Right hindlimb (tissue), 1 donor: ENCODE results near the gene SYNDIG1.

ENCODE experiments used
- DNase-seq: peaks from one replicate; pipeline ENCODE4 v3.0.0-alpha.2; 2018

Gene SYNDIG1

DNA sequence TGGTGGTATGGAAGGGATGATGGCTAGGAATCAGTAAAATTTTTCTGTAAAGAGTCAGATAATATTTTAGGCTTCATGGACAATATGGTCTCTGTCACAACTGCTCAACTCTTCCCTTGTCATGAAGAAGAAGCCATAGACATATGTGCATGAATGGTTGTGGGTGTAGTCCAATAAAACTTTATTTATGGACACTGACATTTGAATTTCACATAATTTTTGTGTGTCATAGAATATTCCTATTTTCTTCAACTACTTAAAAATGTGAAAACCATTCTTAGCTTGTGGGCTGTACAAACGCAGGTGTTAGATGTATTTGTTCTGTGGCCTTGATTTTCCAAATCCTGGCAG lies 59.9 kb downstream of the SYNDIG1 start:
- no peak for DNase-seq

- no peak for DNase-seq
Measured at GRCh38 chr20:24530131-24530680, 60.8 kb downstream of the SYNDIG1 start.

DNA sequence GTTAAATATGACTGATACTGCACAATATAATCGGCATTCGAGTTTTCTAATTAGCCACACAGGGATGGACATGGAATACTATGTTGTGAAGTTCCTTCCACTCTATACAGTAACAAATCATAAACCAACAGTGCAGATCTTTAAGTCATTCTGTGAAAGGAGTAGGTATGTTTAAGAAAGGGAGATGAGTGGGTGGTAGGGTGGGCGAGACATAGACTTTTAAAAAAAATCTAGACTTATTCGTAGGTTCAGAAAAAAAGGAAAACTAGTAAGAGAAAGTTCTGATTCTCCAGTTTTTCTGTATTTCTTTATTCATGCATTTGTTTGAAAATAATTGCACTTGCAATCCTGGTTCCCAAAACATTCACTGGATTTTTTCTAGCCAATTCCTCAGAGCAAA lies 61.8 kb downstream of the SYNDIG1 start:
- DNase-seq, result no peak

GRCh38 chr20:24531631-24532419 lies 62.4 kb downstream of the SYNDIG1 start:
- no peak for DNase-seq

- DNase-seq, result no peak
Measured at GRCh38 chr20:24533449-24533848, 64.0 kb downstream of the SYNDIG1 start.

DNA sequence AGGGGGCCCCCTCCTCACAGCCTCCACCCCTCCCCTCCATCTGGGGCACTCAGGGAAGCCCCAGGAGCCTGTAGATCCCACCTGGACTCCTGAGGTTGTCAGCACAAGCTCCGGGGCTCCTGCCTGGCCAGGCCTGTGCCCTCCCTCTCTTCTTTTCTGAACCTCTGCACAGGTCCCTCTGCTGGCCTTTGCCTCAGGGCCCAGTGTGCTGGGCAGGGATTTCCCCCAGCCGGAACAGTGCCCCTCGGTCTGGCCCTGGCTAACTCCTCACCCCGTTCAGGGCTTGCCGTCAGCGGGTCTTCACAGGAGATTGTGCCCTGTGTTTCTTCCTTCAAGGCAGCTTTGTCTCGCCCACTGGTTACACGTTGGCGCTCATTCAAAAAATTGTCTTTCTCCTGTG lies 64.9 kb downstream of the SYNDIG1 start:
- no peak for DNase-seq

DNA sequence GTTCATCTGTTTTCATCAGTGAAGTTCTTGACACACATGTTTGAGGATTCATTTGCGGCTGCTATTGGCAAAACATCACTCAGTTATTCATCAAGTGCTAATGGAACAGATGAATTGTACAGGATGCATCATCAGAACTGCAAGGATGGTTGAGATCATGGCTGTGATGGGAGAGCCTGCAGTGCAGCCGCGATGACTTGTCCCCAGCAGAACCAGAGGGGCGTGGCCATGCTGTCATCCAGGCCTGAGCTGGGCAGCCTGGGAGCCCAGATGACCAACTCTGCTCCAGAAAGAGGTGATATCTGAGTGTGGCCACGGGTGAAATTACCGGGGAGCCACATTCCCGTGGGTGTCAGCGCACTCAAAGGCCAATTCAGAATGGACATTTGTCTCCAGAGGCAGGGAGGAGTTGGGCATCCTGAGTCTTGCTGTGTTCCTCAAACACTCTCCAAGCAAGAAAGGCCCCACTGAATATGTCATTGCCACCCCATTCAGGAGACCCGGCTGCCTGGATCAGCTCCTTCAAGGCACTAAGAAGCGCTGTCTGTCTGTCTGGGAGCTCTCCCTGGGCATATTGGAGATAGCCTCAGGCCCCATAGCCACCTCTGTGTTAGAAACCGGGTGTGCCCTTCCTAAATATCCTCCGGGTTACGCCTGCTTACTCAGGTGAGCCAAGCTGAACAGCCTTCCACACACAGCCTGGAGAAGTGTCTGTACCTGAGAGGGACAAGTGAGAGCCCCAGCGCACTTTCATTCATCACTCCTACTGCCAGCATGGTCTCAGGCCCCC lies 66.7 kb downstream of the SYNDIG1 start:
- no peak for DNase-seq

DNA sequence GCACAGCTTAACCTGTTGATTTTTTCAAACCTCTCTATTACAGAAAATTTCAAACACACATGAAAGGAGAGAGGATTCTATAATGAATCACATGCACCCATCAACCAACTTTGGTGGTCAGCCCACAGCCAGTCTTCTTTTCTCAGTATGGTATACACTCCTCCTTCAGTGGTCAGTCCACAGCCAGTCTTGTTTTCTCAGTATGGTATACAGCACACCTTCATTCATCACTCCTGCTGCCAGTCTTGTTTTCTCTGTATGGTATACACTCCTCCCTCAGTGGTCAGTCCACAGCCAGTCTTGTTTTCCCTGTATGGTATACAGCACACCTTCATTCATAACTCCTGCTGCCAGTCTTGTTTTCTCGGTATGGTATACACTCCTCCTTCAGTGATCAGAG lies 67.8 kb downstream of the SYNDIG1 start:
- DNase-seq, result no peak

- DNase-seq, result no peak
Measured at GRCh38 chr20:24542721-24543120, 73.3 kb downstream of the SYNDIG1 start.

GRCh38 chr20:24543168-24543567 lies 73.7 kb downstream of the SYNDIG1 start:
- no peak for DNase-seq

GRCh38 chr20:24543741-24544140 lies 74.3 kb downstream of the SYNDIG1 start:
- DNase-seq, result no peak

DNA sequence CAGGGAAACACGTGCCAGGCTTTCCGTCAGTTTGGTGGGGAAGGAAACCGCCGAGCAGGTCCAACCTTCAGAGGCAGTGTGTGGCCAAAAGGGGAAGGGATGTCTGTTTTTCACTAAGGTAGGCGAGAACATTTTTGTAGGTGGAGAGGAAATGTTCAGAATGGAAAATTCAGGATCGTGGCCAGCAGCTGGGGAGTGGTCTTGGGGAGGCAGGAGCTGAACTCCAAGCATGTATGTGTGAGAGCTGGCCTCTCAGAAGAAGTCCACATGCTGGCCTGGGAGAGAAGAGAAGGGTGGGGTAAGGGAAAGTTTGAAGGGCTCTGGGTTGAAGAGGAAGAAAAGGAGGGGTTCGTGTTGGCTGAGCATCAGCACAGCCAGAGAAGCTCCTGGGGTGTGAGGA lies 74.9 kb downstream of the SYNDIG1 start:
- no peak for DNase-seq

GRCh38 chr20:24545168-24545567 lies 75.7 kb downstream of the SYNDIG1 start:
- no peak for DNase-seq

DNA sequence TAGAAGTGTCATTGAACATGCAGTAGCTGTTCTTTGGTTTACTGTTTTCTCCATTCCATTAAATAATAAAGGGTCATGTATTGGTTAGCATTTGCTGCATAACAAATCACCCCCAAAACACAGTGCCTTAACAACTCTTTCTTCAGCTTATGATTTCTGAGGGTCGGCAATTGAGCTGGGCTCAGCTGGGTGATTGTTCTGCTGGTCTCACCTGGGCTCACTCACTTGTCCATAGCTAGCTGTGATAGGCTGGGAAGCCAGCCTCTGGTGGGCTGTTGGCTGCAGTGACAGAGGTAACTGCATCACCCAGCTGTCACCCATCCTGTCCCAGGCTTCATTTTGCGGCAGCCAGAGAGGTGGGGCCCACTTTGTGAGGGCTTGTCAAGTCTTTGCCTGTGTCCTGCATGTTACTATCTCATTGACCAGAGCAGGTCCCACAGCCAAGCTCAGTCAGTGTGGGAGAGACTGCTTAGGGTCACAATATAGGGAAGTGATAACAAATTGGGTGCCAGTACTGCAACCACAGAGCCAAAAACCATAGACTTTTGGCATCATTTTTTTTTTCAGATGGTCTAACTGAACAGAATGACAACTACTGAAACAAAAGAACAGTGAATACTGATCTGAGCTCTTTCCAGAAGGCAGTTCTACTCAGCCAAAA lies 76.9 kb downstream of the SYNDIG1 start:
- no peak for DNase-seq

DNA sequence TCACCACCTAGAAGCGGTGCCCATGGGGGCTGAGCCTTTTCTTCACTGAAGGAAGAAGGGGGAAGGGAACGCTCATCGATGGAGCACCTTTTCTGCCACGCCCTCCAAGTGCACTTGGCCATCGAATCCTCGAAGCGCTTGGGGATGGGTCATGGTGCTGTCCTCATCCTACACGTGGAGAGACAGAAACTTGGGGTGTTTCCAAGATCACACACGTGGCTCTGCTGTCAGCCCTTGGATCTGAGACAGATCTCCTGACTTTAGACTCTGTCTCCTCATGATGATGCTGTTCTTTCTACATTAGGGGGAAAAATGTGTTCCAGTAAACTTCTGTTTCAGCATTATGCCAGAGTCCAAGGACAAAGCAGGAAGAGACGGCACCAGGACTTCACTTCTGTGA lies 78.5 kb downstream of the SYNDIG1 start:
- DNase-seq, result no peak

DNA sequence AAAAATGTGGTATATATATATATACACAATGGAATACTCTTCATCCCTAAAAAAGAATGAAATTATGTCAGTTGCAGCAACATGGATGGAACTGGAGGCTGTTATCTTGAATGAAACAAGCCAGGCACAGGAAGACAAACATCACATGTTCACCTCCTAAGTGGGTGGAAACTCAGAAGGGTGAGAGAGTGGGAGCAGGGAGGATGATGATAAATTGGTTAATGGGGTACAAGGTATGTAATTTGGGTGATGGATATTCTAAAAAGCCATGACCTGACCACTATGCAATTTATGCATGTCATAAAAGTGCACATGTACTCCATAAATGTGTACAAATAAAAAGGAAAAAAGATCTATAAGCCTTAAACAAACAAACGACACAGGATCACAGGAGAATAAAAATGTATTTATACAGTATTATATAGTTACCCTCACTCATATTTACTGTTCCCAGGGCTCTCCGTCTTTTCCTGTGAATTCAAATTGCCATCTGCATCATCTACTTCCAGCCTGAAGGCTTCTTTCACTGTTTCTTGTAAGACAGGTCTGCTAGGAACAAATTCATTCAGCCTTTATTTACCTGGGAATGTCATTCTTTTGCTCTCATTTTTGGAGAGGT lies 89.8 kb downstream of the SYNDIG1 start:
- no peak for DNase-seq

DNA sequence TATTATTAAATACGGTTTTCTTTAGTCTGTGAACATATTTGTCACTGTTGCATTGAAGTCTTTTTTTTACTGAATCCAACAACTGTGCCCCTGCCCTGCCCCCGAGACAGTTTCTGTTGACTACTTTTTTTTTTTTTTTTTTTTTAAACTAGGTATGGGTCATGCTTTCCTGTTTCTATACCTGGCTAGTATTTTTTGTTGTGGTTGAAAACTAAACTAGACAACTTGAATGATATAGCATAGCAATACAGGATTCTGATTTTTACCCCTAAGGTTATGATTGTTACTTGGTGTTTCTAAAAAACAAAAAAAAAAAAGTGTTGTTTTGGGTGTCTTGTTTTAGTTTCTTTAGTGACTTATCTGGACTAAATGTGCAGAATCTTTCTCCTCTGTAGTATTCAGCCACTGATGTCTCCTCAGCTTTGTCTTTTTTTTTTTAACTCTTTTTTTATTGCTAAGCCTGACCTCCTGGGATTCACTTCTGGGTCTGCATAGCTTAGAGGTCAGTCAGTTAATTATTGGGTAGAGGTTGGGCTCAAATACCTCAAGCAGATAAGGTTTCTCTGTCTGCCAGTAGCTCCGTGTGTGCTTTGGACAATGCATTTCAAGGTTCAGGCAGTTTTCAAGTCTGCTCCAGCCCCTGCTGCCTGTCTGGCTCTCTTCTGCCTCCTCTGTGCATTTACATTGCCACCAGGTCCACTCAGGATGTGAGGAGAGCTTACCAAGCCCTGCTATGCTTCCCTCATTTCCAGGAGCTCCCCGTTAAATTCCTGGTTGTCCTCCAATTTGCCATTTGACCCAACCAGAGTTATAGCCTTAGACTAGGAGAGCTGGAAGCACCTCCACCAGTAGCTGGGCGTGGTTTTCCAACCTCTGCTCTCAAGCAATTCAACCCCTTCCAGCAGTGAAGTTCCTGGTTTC lies 91.4 kb downstream of the SYNDIG1 start:
- DNase-seq, result no peak

GRCh38 chr20:24565835-24566351 lies 96.5 kb downstream of the SYNDIG1 start:
- no peak for DNase-seq

GRCh38 chr20:24566656-24567055 lies 97.2 kb downstream of the SYNDIG1 start:
- DNase-seq, result no peak

DNA sequence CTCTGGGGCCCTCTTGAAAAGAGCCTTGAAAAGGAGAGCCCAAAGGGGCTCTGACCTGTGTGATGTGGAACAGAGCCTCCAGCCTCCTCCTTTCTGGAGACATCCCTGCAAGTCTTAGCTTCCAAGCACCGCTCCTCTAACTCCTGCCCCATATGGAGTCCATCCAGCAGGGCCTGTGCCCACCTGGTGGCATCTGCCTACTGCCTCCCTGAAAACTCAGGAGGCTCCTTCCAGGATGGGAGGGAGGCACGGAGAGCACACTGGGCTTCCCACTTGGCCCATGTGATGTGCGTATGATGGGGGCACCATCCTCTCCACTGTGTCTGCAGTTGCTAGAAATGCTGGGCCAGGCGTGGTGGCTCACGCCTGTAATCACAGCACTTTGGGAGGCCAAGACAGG lies 98.1 kb downstream of the SYNDIG1 start:
- no peak for DNase-seq

GRCh38 chr20:24568842-24569241 lies 99.4 kb downstream of the SYNDIG1 start:
- DNase-seq, result no peak

DNA sequence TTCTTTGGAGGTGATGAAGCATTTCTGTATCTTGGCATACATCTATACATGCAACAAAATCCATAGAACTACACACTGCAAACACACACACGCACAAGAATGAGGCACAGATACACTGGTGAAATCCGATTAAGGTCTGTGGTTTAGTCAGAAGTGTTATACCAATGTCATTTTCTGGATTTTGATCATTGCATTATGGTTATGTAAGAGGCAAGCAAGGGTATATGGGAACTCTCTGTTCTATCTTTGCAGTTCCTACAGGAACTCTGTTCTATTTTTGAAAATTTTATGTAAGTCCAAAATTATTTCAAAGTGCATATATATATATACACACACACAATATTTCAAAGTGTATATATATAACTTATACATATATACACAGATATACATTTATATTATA lies 101.7 kb downstream of the SYNDIG1 start:
- no peak for DNase-seq
